Lung (tissue), 12 donors: ENCODE data around the gene KLHDC4. TPM values are rescaled to one million over a fixed set of nuclear protein-coding genes. Genes with fewer than 3 reads are reported as not detected.
A peak's percentile ranks its signal among the peaks of the same experiment; 100 is the strongest.

Experiments
- ATAC-seq: fragments of 200-7000 bp; cut with Tn5 transposase; one replicate; pipeline ENCODE4 v1.9.1; 2020; ENCODE audit warnings: moderate number of reproducible peaks; ENCODE audit not compliant: insufficient read depth, low FRiP score
- DNase-seq, 3 donors: peaks; one replicate each; pipeline ENCODE4 v3.0.0-alpha.2; 2013 to 2017
- H3K27ac ChIP-seq, 2 donors: one replicate each; pipeline ENCODE4 v1.5.1; 2013; ENCODE audit warnings: mild to moderate bottlenecking in 2 of 2, moderate library complexity in 2 of 2, control low read depth in 1 of 2, inconsistent platforms in 1 of 2, low read depth in 1 of 2, low read length in 1 of 2
- H3K27me3 ChIP-seq, 3 donors: one replicate each; pipeline ENCODE4 v1.5.1; 2013; ENCODE audit warnings: low read length in 2 of 3; ENCODE audit not compliant: control insufficient read depth in 3 of 3, insufficient read depth in 3 of 3
- H3K36me3 ChIP-seq, 4 donors: one replicate each; pipeline ENCODE4 v1.5.1; 2013; ENCODE audit warnings: low read length in 4 of 4, mild to moderate bottlenecking in 1 of 4, moderate library complexity in 1 of 4; ENCODE audit not compliant: control insufficient read depth in 4 of 4, insufficient read depth in 4 of 4
- H3K4me1 ChIP-seq, 5 donors: one replicate each; pipeline ENCODE4 v1.5.1; 2013; ENCODE audit warnings: low read length in 5 of 5, mild to moderate bottlenecking in 2 of 5, moderate library complexity in 1 of 5; ENCODE audit not compliant: control insufficient read depth in 5 of 5, insufficient read depth in 5 of 5
- H3K4me3 ChIP-seq: one replicate; pipeline ENCODE4 v1.5.1; 2013; ENCODE audit warnings: mild to moderate bottlenecking, control low read depth, moderate library complexity
- H3K9ac ChIP-seq, 2 donors: one replicate each; pipeline ENCODE4 v1.5.1; 2013; ENCODE audit warnings: low read length in 2 of 2, control low read depth in 1 of 2; ENCODE audit not compliant: insufficient read depth in 1 of 2
- H3K9me3 ChIP-seq, 4 donors: one replicate each; pipeline ENCODE4 v1.5.1; 2013; ENCODE audit warnings: low read length in 3 of 4, mild to moderate bottlenecking in 1 of 4, moderate library complexity in 1 of 4; ENCODE audit not compliant: control insufficient read depth in 4 of 4, insufficient read depth in 3 of 4
- CTCF ChIP-seq: IDR thresholded peaks from 2 replicates; pipeline ENCODE4 v1.5.1; 2012; ENCODE audit warnings: mild to moderate bottlenecking; ENCODE audit errors: control extremely low read depth, extremely low read depth
- WGBS, 2 donors: extraction: QIAGEN DNeasy Blood & Tissue Kit; methylation state at CpG; one replicate each; pipeline ENCODE4 v1.1.7; 2013; 5-methylcytosine and 5-hydroxymethylcytosine counted together
- polyA plus RNA-seq, 2 donors: library from polyadenylated mRNA; stranded (reverse); fragments of 200-250 nt; gene quantifications; one replicate each; pipeline ENCODE4 v1.2.1, GENCODE V29; 2013
- total RNA-seq, 2 donors: library from RNA; depleted of rRNA in 1 of 2; stranded (reverse); fragments of >200 nt in 1 of 2; gene quantifications; one replicate each; pipeline ENCODE4 v1.2.1, GENCODE V29; 2014 to 2021
- donor health status: control.
- donor health status: control.
- donor health status: Bipolar disorder and iron deficiency.
- donor health status: healthy.
- donor health status: DM: yes; HTN: yes; CAD: no.

KLHDC4 gene
- total and polyA plus RNA-seq, 4 donors, result 23.3 to 48.4 (median 38.4) TPM

DNA sequence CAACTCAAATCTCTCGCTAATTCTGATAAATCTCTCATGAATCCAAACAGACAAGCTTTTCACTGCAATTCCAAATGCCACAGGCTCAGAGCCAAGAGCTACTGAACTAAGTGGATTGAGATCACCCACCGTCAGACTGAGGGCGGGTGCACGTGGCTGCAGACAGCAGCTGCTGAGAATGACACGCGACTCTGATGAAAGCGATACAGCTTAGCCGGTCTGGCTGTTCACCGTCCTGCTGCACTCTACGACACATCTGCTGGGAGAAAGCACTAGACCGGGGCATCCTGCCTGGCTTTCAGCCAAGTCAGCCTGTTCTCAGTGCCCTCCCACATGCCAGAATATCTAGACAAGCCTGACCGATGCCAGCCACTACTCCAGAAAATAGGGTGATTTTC, 42.6 kb downstream of the KLHDC4 start:
- DNase-seq, result peak; percentile 64 to 77 (median 69)

GRCh38 chr16:87722590-87723225, 43.1 kb downstream of the KLHDC4 start:
- peaks cover 0 to 12% (median 5%) of the 10 kb centered on the region in 5 donors for H3K4me1 ChIP-seq
- WGBS, 2 donors, result 95 to 98% methylated on average over 18 to 19 of the region's 19 CpGs
- peaks cover 0 to 36% (median 2%) of the 10 kb centered on the region in 4 donors for H3K36me3 ChIP-seq
- no peaks in the 10 kb centered on the region for H3K9me3 ChIP-seq
- no peak for TF ChIP-seq CTCF
- no peaks in the 10 kb centered on the region for H3K27me3 ChIP-seq
- ATAC-seq (no peak), DNase-seq (no peak)
- H3K27ac ChIP-seq, result no peak overlapping the region
- H3K9ac ChIP-seq, result no peak overlapping the region
- no peak overlapping the region for H3K4me3 ChIP-seq

More for the DNA sequence above, 42.6 kb downstream of the KLHDC4 start:
- Histone ChIP-seq H3K4me1 (peaks cover 0 to 12% (median 5%) of the 10 kb centered on the region in 5 donors), H3K27ac (no peak overlapping the region), H3K9me3 (no peaks in the 10 kb centered on the region), H3K9ac (no peak overlapping the region), H3K4me3 (no peak overlapping the region), H3K36me3 (peaks cover 0 to 34% (median 2%) of the 10 kb centered on the region in 4 donors), H3K27me3 (no peaks in the 10 kb centered on the region)
- ATAC-seq, result no peak
- no peak for TF ChIP-seq CTCF
- WGBS, 2 donors, result 33 to 39% methylated on average over 12 of the region's 12 CpGs

DNA sequence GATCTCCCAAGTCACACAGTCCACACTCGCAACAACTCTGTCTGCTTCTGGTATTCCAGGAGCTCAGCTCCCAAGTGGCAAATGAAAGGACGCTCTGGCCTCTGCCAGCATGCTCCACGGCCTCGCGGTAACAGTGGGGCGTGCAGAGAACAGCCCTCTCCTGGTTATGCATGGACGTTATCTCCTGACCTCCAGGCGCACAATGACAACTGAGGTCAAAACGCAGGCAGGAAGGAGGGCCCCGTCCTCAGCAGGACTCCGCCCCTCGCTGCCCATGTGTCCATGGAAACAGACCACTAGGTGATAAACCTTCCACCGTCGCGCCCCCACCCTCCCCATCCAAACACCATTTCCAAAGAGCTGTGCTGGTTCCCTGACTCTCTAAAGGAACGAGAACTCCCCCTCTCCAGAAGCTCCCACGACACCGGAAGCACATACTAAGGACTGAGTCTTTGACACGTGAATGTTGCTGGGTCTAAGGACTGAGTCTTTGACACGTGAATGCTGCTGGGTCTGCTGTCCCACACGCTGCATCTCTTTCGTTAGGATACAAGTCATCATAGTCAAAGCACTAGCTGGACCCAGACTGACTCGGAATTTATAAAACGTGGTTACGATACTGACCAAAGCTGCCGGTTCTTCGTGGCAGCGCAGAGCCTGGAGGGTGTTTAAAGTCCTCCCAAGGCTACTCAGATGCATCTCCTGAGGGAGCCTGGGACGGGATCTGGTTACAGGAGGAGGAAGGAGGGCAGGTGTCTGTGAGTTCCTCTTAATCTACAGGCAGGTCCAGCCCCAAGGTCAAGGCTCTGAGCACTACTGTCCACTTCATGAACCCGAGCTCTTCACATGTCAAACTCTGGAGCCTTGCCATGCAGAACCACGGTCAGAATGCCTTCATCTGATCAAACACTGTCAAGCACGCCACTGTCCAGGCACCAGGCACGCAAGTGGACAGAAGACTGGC, 43.9 kb downstream of the KLHDC4 start:
- no peak for TF ChIP-seq CTCF
- ATAC-seq (no peak), DNase-seq (no peak)
- Histone ChIP-seq H3K9ac (no peak overlapping the region), H3K36me3 (peaks cover 0 to 32% (median 1%) of the 10 kb centered on the region in 4 donors), H3K27ac (no peak overlapping the region), H3K4me1 (peaks cover 0 to 12% (median 5%) of the 10 kb centered on the region in 5 donors), H3K4me3 (no peak overlapping the region), H3K9me3 (no peaks in the 10 kb centered on the region), H3K27me3 (no peaks in the 10 kb centered on the region)
- WGBS, 2 donors, result 90 to 94% methylated on average over 33 of the region's 33 CpGs
